DOHH2 (cell line): ENCODE measurements around the gene ASIC3.

ENCODE experiments used
- H3F3A ChIP-seq: fragments of 200-600 bp; sonication (generic), shearing (Covaris generic); 2 replicates; pipeline ENCODE4 v1.6.0; 2016; ENCODE audit warnings: antibody characterized with exemption, mild to moderate bottlenecking; ENCODE audit not compliant: control insufficient read depth, insufficient read depth
- H3K27ac ChIP-seq: fragments of 200-600 bp; sonication (generic); 2 replicates; pipeline ENCODE4 v1.5.1; 2014; ENCODE audit warnings: low read depth, mild to moderate bottlenecking, low read length, moderate library complexity
- H3K27me3 ChIP-seq: fragments of 200-600 bp; sonication (generic); 2 replicates; pipeline ENCODE4 v1.6.1; 2014; ENCODE audit warnings: mild to moderate bottlenecking, low read length, mixed read lengths; ENCODE audit not compliant: control insufficient read depth
- H3K36me3 ChIP-seq: fragments of 200-600 bp; sonication (generic); 2 replicates; pipeline ENCODE4 v1.6.1; 2014; ENCODE audit warnings: mild to moderate bottlenecking, low read length, moderate library complexity, mixed read lengths; ENCODE audit not compliant: control insufficient read depth
- H3K4me1 ChIP-seq: fragments of 200-600 bp; sonication (generic); 2 replicates; pipeline ENCODE4 v1.6.1; 2014; ENCODE audit warnings: mild to moderate bottlenecking, low read length, mixed read lengths; ENCODE audit not compliant: control insufficient read depth
- H3K4me2 ChIP-seq: fragments of 200-600 bp; sonication (generic); 2 replicates; pipeline ENCODE4 v1.6.0; 2014; ENCODE audit warnings: mild to moderate bottlenecking, low read length, moderate library complexity
- H3K4me3 ChIP-seq: fragments of 200-600 bp; sonication (generic); 2 replicates; pipeline ENCODE4 v1.5.1; 2014; ENCODE audit warnings: mild to moderate bottlenecking, low read length, mixed read lengths
- H3K79me2 ChIP-seq: fragments of 200-600 bp; sonication (generic); 2 replicates; pipeline ENCODE4 v1.6.1; 2014; ENCODE audit warnings: mild to moderate bottlenecking, low read length, mixed read lengths; ENCODE audit not compliant: control insufficient read depth
- H3K9me2 ChIP-seq: fragments of 200-600 bp; sonication (generic); replicated peaks from 2 replicates; pipeline ENCODE4 v1.6.1; 2014; ENCODE audit warnings: mild to moderate bottlenecking, low read length, mixed read lengths; ENCODE audit not compliant: control insufficient read depth
- H3K9me3 ChIP-seq: fragments of 200-600 bp; sonication (generic); 2 replicates; pipeline ENCODE4 v1.6.1; 2014; ENCODE audit warnings: antibody characterized with exemption, low read length, mixed read lengths; ENCODE audit not compliant: control insufficient read depth, insufficient read depth
- H4K20me1 ChIP-seq: fragments of 200-600 bp; sonication (generic); 2 replicates; pipeline ENCODE4 v1.6.0; 2014; ENCODE audit warnings: low read depth, mild to moderate bottlenecking, antibody characterized with exemption, low read length, moderate library complexity; ENCODE audit not compliant: control insufficient read depth, insufficient read depth
- EZH2phosphoT487 ChIP-seq: fragments of 200-600 bp; sonication (generic); IDR thresholded peaks from 2 replicates; pipeline ENCODE4 v1.6.1; 2017; ENCODE audit warnings: borderline replicate concordance, mild to moderate bottlenecking, antibody characterized with exemption, low read length, moderate library complexity, mixed read lengths
- TF ChIP-seq, protein P1 (sequence below): fragments of 200-600 bp; sonication (generic); IDR thresholded peaks from one replicate; pipeline ENCODE4 v1.5.1; 2014; ENCODE audit warnings: antibody characterized with exemption, mild to moderate bottlenecking, low read depth, low read length; ENCODE audit not compliant: poor library complexity, severe bottlenecking

Gene ASIC3

DNA sequence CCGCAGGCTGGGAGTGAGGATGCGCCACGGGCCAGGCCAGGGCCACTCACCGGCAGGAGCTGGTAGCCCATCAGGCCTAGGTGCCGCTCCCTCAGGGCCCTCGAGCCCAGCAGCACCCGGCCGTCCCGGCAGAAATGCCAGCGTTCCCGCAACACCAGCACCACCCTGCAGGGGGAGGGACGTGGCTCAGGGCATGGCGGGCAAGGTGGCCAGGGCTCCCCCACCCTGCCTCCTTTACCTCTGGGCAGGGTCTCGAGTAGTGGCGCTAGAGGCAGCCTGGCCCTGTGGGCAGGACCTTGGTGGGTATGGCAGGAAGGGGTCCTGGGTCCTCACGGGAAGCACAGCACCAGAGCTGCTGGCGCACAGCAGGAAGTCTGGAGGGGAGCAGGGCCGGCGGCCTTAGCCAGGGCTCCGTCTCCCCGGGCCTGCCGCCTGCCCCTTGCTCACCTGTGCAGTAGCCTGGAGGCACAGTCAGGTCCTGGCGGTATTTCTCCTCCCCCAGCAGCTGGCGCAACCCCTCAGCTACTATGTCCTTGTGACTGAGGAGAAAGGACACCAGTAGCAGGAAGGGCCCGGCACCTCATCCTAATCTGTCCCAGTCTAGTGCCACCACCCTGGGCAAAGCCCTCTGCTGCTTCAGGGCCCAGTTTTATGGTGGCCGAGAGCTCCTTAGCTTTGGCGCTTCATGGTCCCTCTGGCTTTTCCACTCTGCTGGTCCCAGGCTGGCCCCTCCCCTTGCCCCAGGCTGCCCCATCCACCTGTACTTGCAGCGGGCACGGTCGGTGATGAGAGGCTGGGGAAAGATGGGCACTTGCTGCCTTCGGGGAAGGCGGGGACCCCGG, 28.8 kb downstream of the ASIC3 start:
- no peak overlapping the region for H3K4me2 ChIP-seq
- peaks cover 30% of the 10 kb centered on the region for H3K4me1 ChIP-seq
- H3K36me3 ChIP-seq = peaks cover 79% of the 10 kb centered on the region
- no peaks in the 10 kb centered on the region for H3K9me2 ChIP-seq
- H3K27me3 ChIP-seq = no peaks in the 10 kb centered on the region
- TF ChIP-seq, protein P1, sequence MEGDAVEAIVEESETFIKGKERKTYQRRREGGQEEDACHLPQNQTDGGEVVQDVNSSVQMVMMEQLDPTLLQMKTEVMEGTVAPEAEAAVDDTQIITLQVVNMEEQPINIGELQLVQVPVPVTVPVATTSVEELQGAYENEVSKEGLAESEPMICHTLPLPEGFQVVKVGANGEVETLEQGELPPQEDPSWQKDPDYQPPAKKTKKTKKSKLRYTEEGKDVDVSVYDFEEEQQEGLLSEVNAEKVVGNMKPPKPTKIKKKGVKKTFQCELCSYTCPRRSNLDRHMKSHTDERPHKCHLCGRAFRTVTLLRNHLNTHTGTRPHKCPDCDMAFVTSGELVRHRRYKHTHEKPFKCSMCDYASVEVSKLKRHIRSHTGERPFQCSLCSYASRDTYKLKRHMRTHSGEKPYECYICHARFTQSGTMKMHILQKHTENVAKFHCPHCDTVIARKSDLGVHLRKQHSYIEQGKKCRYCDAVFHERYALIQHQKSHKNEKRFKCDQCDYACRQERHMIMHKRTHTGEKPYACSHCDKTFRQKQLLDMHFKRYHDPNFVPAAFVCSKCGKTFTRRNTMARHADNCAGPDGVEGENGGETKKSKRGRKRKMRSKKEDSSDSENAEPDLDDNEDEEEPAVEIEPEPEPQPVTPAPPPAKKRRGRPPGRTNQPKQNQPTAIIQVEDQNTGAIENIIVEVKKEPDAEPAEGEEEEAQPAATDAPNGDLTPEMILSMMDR = no peak
- TF ChIP-seq EZH2phosphoT487 = no peak
- no peaks in the 10 kb centered on the region for H3K9me3 ChIP-seq
- peaks cover 40% of the 10 kb centered on the region for H3K79me2 ChIP-seq
- H3K27ac ChIP-seq = no peak overlapping the region
- H3K4me3 ChIP-seq = no peak overlapping the region
- H3F3A ChIP-seq = peaks cover 6% of the 10 kb centered on the region
- 0 out of 2 replicates have a peak, but pooled peaks cover 4% of the 10 kb centered on the region for H4K20me1 ChIP-seq

DNA sequence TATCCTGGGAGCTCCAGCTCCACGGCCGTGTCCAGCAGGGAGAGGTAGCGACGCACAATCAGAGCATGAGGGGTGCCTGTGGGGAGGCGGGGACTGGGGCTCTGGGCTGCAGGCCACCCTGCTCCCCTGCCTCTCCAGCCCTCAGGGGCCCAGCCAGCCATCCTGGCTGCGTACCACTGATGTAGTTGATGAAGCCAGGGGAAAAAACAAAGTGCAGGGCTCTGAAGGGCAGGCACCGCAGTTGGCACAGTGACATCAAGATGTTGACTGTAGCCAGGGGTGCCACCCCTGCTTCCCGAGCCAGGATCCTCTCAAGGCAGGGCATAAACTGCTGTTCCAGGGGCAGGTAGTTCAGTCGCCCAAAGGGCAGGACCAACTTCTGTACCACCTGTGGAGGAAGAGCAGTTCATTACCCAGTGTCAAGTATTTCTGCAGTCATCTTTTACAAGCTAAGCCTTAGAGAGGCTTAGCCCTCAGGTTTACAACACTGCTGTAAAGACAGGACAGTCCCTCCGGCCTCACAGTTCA, 29.4 kb downstream of the ASIC3 start:
- H3K79me2 ChIP-seq = peaks cover 46% of the 10 kb centered on the region
- H3K4me3 ChIP-seq = no peak overlapping the region
- H3K9me2 ChIP-seq = no peaks in the 10 kb centered on the region
- H3K36me3 ChIP-seq = peaks cover 79% of the 10 kb centered on the region
- H3F3A ChIP-seq = peaks cover 6% of the 10 kb centered on the region
- H3K27me3 ChIP-seq = no peaks in the 10 kb centered on the region
- peaks cover 36% of the 10 kb centered on the region for H3K4me1 ChIP-seq
- H3K4me2 ChIP-seq = no peak overlapping the region
- H3K27ac ChIP-seq = no peak overlapping the region
- H4K20me1 ChIP-seq = 0 out of 2 replicates have a peak, but pooled peaks cover 4% of the 10 kb centered on the region
- TF ChIP-seq EZH2phosphoT487 = no peak
- TF ChIP-seq, protein P1 = no peak
- no peaks in the 10 kb centered on the region for H3K9me3 ChIP-seq

DNA sequence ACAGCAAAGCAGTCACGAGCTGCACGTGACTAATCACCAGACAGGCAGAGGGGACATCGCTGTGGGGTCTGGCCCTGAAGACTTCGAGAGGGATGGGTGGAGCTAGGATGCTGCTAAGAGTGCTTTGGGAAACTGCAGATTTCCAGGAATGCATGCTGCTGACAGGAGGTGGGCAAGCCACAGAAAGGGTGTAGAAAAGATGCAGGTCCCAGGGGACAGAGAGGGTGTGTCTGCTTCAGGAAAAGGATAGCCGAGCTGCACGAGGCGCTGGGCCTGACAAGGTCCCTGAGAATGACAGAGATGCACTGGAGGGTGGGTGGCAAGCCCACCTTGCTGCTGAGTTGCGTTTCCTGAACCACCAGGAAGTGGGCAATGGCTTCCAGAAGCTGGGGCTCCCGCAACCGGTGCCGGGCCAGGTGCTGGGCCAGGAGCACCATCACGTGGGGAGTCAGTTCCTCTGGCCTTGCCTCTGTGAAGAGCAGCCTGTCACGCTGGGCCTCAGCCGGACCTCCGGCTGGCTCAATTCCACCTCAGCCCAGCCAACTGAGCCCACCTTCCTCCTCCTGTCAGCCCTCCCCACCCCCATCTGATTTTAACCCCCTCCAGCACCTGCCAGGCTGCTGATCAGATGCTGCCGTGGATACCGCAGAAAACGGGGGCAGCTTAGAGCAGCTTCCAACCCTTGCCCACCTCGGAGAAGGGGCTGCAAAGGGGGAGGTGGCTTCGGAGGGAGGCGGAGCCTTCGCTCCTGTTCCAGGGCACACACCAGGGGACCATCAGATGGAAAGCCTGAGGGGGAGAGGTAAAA, 30.1 kb downstream of the ASIC3 start:
- Histone ChIP-seq H3K27me3 (no peaks in the 10 kb centered on the region), H3F3A (peaks cover 6% of the 10 kb centered on the region), H3K4me2 (peak overlapping the region; percentile 85), H3K9me2 (no peaks in the 10 kb centered on the region), H3K4me3 (no peak overlapping the region), H3K9me3 (no peaks in the 10 kb centered on the region), H3K79me2 (peaks cover 51% of the 10 kb centered on the region), H3K27ac (no peak overlapping the region), H3K36me3 (peaks cover 82% of the 10 kb centered on the region), H4K20me1 (0 out of 2 replicates have a peak, but pooled peaks cover 4% of the 10 kb centered on the region), H3K4me1 (peaks cover 37% of the 10 kb centered on the region)
- TF ChIP-seq, protein P1 = no peak
- no peak for TF ChIP-seq EZH2phosphoT487
